Non-pigmented ciliary epithelial cell (primary cell): ENCODE measurements around the gene RPH3AL.
"Not testable (repeated sequence)": the region's sequence is repeated elsewhere in the genome, so short reads cannot be mapped to it uniquely, and the experiment has no call there.

ENCODE experiments used
- DNase-seq: peaks from one replicate; pipeline ENCODE4 v3.0.0-alpha.2; 2010; ENCODE audit warnings: low read depth

Gene RPH3AL

GRCh38 chr17:282000-282911 is 70.4 kb downstream of the RPH3AL start:
- DNase-seq = no peak

GRCh38 chr17:281365-281999 is 71.1 kb downstream of the RPH3AL start:
- DNase-seq = no peak

GRCh38 chr17:280901-281300 is 71.7 kb downstream of the RPH3AL start:
- no peak for DNase-seq

GRCh38 chr17:280216-280615 is 72.4 kb downstream of the RPH3AL start:
- no peak for DNase-seq

GRCh38 chr17:279776-280175 is 72.8 kb downstream of the RPH3AL start:
- no peak for DNase-seq

- DNase-seq = no peak
Observed at GRCh38 chr17:279331-279730, 73.3 kb downstream of the RPH3AL start.

- no peak for DNase-seq
Observed at GRCh38 chr17:278676-279059, 73.9 kb downstream of the RPH3AL start.

- no peak for DNase-seq
Observed at GRCh38 chr17:278055-278675, 74.4 kb downstream of the RPH3AL start.

- DNase-seq = no peak
Observed at GRCh38 chr17:274902-275301, 77.7 kb downstream of the RPH3AL start.

GRCh38 chr17:273981-274832 is 78.4 kb downstream of the RPH3AL start:
- no peak for DNase-seq

GRCh38 chr17:272856-273255 is 79.8 kb downstream of the RPH3AL start:
- not testable (repeated sequence) for DNase-seq

GRCh38 chr17:271928-272623 is 80.5 kb downstream of the RPH3AL start:
- DNase-seq = not testable (repeated sequence)

- no peak for DNase-seq
Observed at GRCh38 chr17:269616-270514, 82.7 kb downstream of the RPH3AL start.

- DNase-seq = no peak
Observed at GRCh38 chr17:266701-267667, 85.6 kb downstream of the RPH3AL start.

- no peak for DNase-seq
Observed at GRCh38 chr17:266219-266618, 86.4 kb downstream of the RPH3AL start.

- no peak for DNase-seq
Observed at GRCh38 chr17:265718-266117, 86.9 kb downstream of the RPH3AL start.

- DNase-seq = no peak
Observed at GRCh38 chr17:263773-264172, 88.8 kb downstream of the RPH3AL start.

GRCh38 chr17:263271-263670 is 89.3 kb downstream of the RPH3AL start:
- no peak for DNase-seq

GRCh38 chr17:261635-262034 is 91.0 kb downstream of the RPH3AL start:
- no peak for DNase-seq
